K562 (cell line): ENCODE data around the gene FBXW7. TPM values are rescaled to one million over a fixed set of nuclear protein-coding genes. Genes with fewer than 3 reads are reported as not detected.

Experiments
- KLF6 ChIP-seq: fragments of 250-450 bp; sonication (Bioruptor Pico); IDR thresholded peaks from 2 replicates; pipeline ENCODE4 v1.4.0; 2020; ENCODE audit warnings: mild to moderate bottlenecking, moderate library complexity, borderline replicate concordance
- MTF1 ChIP-seq: fragments of 250-450 bp; sonication (Bioruptor Pico); IDR thresholded peaks from 2 replicates; pipeline ENCODE4 v1.9.0; 2021; ENCODE audit warnings: moderate library complexity, mild to moderate bottlenecking, inconsistent platforms, borderline replicate concordance
- NELFE ChIP-seq: IDR thresholded peaks from 2 replicates; pipeline ENCODE4 v1.6.1; 2011; ENCODE audit warnings: mild to moderate bottlenecking; ENCODE audit not compliant: insufficient read depth, insufficient read length
- NR1H2 ChIP-seq: sonication (generic); formaldehyde crosslinking; IDR thresholded peaks from 2 replicates; pipeline ENCODE4 v1.4.0; 2020; ENCODE audit warnings: mild to moderate bottlenecking, missing genetic modification reagents
- PRPF4 ChIP-seq: fragments of 200-400 bp; formaldehyde crosslinking; IDR thresholded peaks from one replicate; pipeline ENCODE4 v1.6.1; 2017; ENCODE audit warnings: low read length, low read depth, mild to moderate bottlenecking; ENCODE audit not compliant: insufficient read depth, poor library complexity, severe bottlenecking
- YBX1 ChIP-seq: fragments of 450-650 bp; IDR thresholded peaks from 2 replicates; pipeline ENCODE4 v1.7.1; 2016; ENCODE audit warnings: mild to moderate bottlenecking
- ZHX1 ChIP-seq: fragments of 150-350 bp; conservative IDR thresholded peaks from 2 replicates; pipeline ENCODE4 v1.6.1; 2014; ENCODE audit warnings: low read length
- ZNF224 ChIP-seq: sonication (generic); formaldehyde crosslinking; IDR thresholded peaks from 2 replicates; pipeline ENCODE4 v1.8.0; 2022; ENCODE audit warnings: mild to moderate bottlenecking, missing genetic modification reagents
- ZNF398 ChIP-seq: fragments of 250-450 bp; sonication (Bioruptor Pico); IDR thresholded peaks from 2 replicates; pipeline ENCODE4 v1.8.0; 2021; ENCODE audit warnings: moderate library complexity, mild to moderate bottlenecking, inconsistent platforms
- polyA plus RNA-seq, 8 experiments: library from polyadenylated mRNA; depleted of rRNA in 4 of 8; stranded (reverse) in 5 of 8; unstranded in 3 of 8; fragments of >200 nt; fragmentation: Nextera tagmentation in 2 of 8; fragmentation: Illumina TruSeq in 1 of 8; extraction: Ambion mirVana in 2 of 8; extraction: Trizol in 1 of 8; gene quantifications; 2 replicates each; pipeline versions ENCODE4 v1.2.1 to v1.2.3, GENCODE V29; 2011 to 2014; ENCODE audit warnings: inconsistent platforms in 1 of 8, missing spikeins in 1 of 8
- total RNA-seq, 7 experiments: library from RNA; depleted of rRNA in 6 of 7; stranded (reverse); fragments of >200 nt in 6 of 7; fragmentation: Illumina TruSeq in 2 of 7; extraction: Trizol in 2 of 7; gene quantifications; 2 replicates each; pipeline versions ENCODE4 v1.2.1 to v1.2.3, GENCODE V29; 2011 to 2021; ENCODE audit warnings: low replicate concordance in 1 of 7
- TF ChIP-seq, protein P1 (sequence below): fragments of 450-650 bp; formaldehyde crosslinking; IDR thresholded peaks from 2 replicates; pipeline ENCODE4 v1.4.0; 2022; ENCODE audit warnings: missing genetic modification characterization
- TF ChIP-seq, protein P2 (sequence below), 2 experiments: fragments of 450-650 bp in 1 of 2; sonication (generic) in 1 of 2; formaldehyde crosslinking in 1 of 2; IDR thresholded peaks; 2 replicates each; pipeline versions ENCODE4 v1.7.1 to v1.9.0; 2016 to 2022; ENCODE audit warnings: inconsistent platforms in 1 of 2, mild to moderate bottlenecking in 1 of 2, missing genetic modification reagents in 1 of 2

Gene FBXW7
- total and polyA plus RNA-seq, 9 of the 15 experiments (the other 6 are each of a cell fraction or from before 2014, with no cell fraction given) = 6.8 to 44.2 (median 16.4) TPM

DNA sequence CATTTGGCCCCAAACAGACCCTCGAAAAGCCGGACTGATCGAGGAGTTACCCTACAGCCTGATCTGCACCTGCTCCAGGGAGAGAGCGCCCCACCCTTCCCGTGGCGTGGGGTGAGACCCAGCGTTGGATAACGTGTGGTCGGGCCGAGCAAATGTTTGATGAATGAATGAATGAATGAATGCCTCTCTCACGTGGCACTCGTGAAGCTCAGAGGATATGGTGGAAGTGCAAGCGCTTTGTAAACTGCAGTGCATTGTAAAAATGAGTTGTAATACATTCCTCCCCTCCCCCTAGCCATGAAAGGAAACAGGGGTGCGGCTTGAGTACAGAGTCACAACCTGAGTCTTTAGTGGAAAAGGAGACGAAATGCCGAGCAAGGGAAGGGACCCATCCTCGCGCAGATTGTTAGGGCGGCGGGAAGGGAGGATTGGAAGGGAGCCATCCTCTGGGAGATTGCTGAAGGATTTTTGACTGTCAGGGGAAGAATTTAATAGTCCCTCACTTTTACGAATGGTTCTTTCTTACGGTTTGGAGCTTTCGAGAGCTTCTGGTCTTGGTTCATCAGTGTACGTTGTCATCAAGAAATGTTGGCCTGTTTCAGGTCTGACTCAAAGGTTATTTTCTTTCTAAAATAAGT is 772 bp upstream of the FBXW7 start (continued):
- TF ChIP-seq PRPF4 (no peak), YBX1 (no peak), ZHX1 (no peak), NR1H2 (CRISPR knock-in tag) (no peak), ZNF224 (CRISPR knock-in tag) (0 out of 2 replicates have a peak, but pooled peaks have one; percentile 39), ZNF398 (no peak), KLF6 (CRISPR knock-in tag) (no peak), NELFE (no peak), MTF1 (CRISPR knock-in tag) (no peak)
- TF ChIP-seq, protein P1, sequence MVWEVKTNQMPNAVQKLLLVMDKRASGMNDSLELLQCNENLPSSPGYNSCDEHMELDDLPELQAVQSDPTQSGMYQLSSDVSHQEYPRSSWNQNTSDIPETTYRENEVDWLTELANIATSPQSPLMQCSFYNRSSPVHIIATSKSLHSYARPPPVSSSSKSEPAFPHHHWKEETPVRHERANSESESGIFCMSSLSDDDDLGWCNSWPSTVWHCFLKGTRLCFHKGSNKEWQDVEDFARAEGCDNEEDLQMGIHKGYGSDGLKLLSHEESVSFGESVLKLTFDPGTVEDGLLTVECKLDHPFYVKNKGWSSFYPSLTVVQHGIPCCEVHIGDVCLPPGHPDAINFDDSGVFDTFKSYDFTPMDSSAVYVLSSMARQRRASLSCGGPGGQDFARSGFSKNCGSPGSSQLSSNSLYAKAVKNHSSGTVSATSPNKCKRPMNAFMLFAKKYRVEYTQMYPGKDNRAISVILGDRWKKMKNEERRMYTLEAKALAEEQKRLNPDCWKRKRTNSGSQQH = no peak
- TF ChIP-seq, protein P2, sequence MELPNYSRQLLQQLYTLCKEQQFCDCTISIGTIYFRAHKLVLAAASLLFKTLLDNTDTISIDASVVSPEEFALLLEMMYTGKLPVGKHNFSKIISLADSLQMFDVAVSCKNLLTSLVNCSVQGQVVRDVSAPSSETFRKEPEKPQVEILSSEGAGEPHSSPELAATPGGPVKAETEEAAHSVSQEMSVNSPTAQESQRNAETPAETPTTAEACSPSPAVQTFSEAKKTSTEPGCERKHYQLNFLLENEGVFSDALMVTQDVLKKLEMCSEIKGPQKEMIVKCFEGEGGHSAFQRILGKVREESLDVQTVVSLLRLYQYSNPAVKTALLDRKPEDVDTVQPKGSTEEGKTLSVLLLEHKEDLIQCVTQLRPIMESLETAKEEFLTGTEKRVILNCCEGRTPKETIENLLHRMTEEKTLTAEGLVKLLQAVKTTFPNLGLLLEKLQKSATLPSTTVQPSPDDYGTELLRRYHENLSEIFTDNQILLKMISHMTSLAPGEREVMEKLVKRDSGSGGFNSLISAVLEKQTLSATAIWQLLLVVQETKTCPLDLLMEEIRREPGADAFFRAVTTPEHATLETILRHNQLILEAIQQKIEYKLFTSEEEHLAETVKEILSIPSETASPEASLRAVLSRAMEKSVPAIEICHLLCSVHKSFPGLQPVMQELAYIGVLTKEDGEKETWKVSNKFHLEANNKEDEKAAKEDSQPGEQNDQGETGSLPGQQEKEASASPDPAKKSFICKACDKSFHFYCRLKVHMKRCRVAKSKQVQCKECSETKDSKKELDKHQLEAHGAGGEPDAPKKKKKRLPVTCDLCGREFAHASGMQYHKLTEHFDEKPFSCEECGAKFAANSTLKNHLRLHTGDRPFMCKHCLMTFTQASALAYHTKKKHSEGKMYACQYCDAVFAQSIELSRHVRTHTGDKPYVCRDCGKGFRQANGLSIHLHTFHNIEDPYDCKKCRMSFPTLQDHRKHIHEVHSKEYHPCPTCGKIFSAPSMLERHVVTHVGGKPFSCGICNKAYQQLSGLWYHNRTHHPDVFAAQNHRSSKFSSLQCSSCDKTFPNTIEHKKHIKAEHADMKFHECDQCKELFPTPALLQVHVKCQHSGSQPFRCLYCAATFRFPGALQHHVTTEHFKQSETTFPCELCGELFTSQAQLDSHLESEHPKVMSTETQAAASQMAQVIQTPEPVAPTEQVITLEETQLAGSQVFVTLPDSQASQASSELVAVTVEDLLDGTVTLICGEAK (IDR thresholded peaks at IDR 0.05) = no peak
- TF ChIP-seq, protein P2 (CRISPR knock-in tag; IDR thresholded peaks at IDR 0.05) = no peak
